GM23248 (cell line): Measurements from ENCODE around the gene OR8D1. TPM values are rescaled to one million over a fixed set of nuclear protein-coding genes. Genes with fewer than 3 reads are reported as not detected.
A peak's percentile ranks its signal among the peaks of the same experiment; 100 is the strongest.

Experiments used
- DNase-seq: peaks from one replicate; pipeline ENCODE4 v3.0.0-alpha.2; 2015
- H2AFZ ChIP-seq: fragments of 200-600 bp; sonication (generic); 2 replicates; pipeline ENCODE4 v1.6.1; 2016; ENCODE audit warnings: antibody characterized with exemption
- H3F3A ChIP-seq: fragments of 200-600 bp; sonication (generic); 2 replicates; pipeline ENCODE4 v1.6.1; 2016; ENCODE audit warnings: mild to moderate bottlenecking, antibody characterized with exemption, mixed run types; ENCODE audit not compliant: insufficient read depth
- H3K27ac ChIP-seq: fragments of 200-600 bp; sonication (generic); 2 replicates; pipeline ENCODE4 v1.5.1; 2016; ENCODE audit warnings: mild to moderate bottlenecking
- H3K27me3 ChIP-seq: fragments of 200-600 bp; sonication (generic); replicated peaks from 2 replicates; pipeline ENCODE4 v1.6.1; 2016; ENCODE audit warnings: mild to moderate bottlenecking; ENCODE audit not compliant: insufficient read depth
- H3K36me3 ChIP-seq: fragments of 200-600 bp; sonication (generic); 2 replicates; pipeline ENCODE4 v1.6.1; 2016; ENCODE audit warnings: low read depth, mild to moderate bottlenecking
- H3K4me1 ChIP-seq: fragments of 200-600 bp; sonication (generic); 2 replicates; pipeline ENCODE4 v1.6.1; 2016; ENCODE audit warnings: mild to moderate bottlenecking; ENCODE audit not compliant: insufficient read depth
- H3K4me2 ChIP-seq: fragments of 200-600 bp; sonication (generic); one replicate; pipeline ENCODE4 v1.6.1; 2016; ENCODE audit warnings: mild to moderate bottlenecking; ENCODE audit not compliant: unreplicated experiment
- H3K4me3 ChIP-seq: fragments of 200-600 bp; sonication (generic); 2 replicates; pipeline ENCODE4 v1.5.1; 2016; ENCODE audit warnings: mild to moderate bottlenecking
- H3K79me2 ChIP-seq: fragments of 200-600 bp; sonication (generic); 2 replicates; pipeline ENCODE4 v1.6.1; 2016; ENCODE audit warnings: mild to moderate bottlenecking; ENCODE audit not compliant: insufficient read depth
- H3K9ac ChIP-seq: fragments of 200-600 bp; sonication (generic); 2 replicates; pipeline ENCODE4 v1.6.1; 2016; ENCODE audit warnings: mild to moderate bottlenecking
- H3K9me2 ChIP-seq: fragments of 200-600 bp; sonication (generic); 2 replicates; pipeline ENCODE4 v1.6.1; 2016; ENCODE audit warnings: mixed run types, mild to moderate bottlenecking, moderate library complexity; ENCODE audit not compliant: insufficient read depth
- H3K9me3 ChIP-seq: fragments of 200-600 bp; sonication (generic); one replicate; pipeline ENCODE4 v1.6.1; 2017; ENCODE audit warnings: low read depth
- H4K20me1 ChIP-seq: fragments of 200-600 bp; sonication (generic); 2 replicates; pipeline ENCODE4 v1.6.0; 2016; ENCODE audit not compliant: insufficient read depth
- EZH2 ChIP-seq: fragments of 200-600 bp; sonication (generic); IDR thresholded peaks from 2 replicates; pipeline ENCODE4 v1.6.1; 2018; ENCODE audit warnings: antibody characterized with exemption, mild to moderate bottlenecking; ENCODE audit not compliant: insufficient read depth, poor library complexity, severe bottlenecking
- EZH2phosphoT487 ChIP-seq: fragments of 200-600 bp; sonication (generic); IDR thresholded peaks from 2 replicates; pipeline ENCODE4 v1.6.1; 2018; ENCODE audit warnings: antibody characterized with exemption, moderate library complexity, mild to moderate bottlenecking, low read depth; ENCODE audit not compliant: insufficient read depth
- WGBS, 2 experiments: methylation state at CpG; one replicate each; pipeline ENCODE4 v1.1.6; 2015 to 2017; ENCODE audit warnings: low lambda C conversion rate in 2 of 2, low coverage in 1 of 2; ENCODE audit errors: missing lambda C conversion rate in 2 of 2; 5-methylcytosine and 5-hydroxymethylcytosine counted together
- in situ Hi-C: fragments of 300-500 bp; cut with MboI; formaldehyde crosslinking; loops from 2 replicates; pipeline ENCODE4 v1.15.0; 2020
- polyA plus RNA-seq: library from polyadenylated mRNA; unstranded; fragments of >200 nt; fragmentation: Nextera tagmentation; extraction: Ambion mirVana; gene quantifications from 2 replicates; pipeline ENCODE4 v1.2.1, GENCODE V29; 2016
- total RNA-seq: library from RNA; depleted of rRNA; stranded (reverse); fragments of >200 nt; shearing (Covaris generic); gene quantifications from 2 replicates; pipeline ENCODE4 v1.2.3, GENCODE V29; 2014

The OR8D1 gene
- total and polyA plus RNA-seq, 2 experiments from 2014 or later = not detected

DNA sequence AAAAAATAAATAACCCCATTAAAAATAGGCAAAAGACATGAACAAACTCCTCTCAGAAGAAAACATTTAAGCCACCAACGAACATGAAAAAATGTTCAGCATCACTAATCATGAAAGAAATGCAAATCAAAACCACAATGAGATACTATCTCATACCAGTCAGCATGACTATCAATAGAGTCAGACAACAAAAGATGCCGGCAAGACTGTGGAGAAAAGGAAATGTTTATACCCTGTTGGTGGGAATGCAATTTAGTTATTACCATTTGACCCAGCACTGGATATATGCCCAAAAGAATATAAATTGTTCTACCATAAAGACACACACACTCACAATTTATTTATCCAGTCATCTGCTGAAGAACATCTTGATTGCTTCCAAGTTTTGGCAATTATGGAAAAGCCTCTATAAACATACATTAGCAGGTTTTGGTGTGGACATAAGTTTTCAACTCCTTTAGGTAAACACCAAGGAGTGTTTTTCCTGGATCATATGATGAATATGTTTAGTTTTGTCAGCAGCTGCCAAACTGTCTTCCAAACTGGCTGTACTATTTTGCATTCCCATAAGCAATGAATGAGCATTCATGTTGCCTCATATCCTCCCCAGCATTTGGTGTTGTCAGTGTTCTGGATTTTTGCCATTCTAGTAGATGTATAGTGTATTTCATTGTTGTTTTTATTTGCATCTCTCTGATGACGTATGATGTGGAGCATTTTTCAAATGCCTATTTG is 28.0 kb downstream of the OR8D1 start:
- WGBS, 2 experiments = 0 to 1% methylated on average over 3 of the region's 3 CpGs
- Histone ChIP-seq H3K27ac (peak overlapping the region; percentile 56), H3K4me3 (no peak overlapping the region), H3K79me2 (no peaks in the 10 kb centered on the region), H2AFZ (no peak overlapping the region), H3K27me3 (peaks cover 11% of the 10 kb centered on the region; the same call in 1 of the 2 replicates), H3K9me3 (no peaks in the 10 kb centered on the region), H3K9me2 (no peaks in the 10 kb centered on the region), H4K20me1 (no peaks in the 10 kb centered on the region), H3K4me1 (peaks cover 14% of the 10 kb centered on the region), H3K36me3 (no peaks in the 10 kb centered on the region), H3K9ac (no peak overlapping the region), H3K4me2 (peak overlapping the region; percentile 50), H3F3A (peaks cover 13% of the 10 kb centered on the region)
- in situ Hi-C loops = no loop called here
- no peak for TF ChIP-seq EZH2
- TF ChIP-seq EZH2phosphoT487 = 0 out of 2 replicates have a peak, but pooled peaks have one; percentile 46
- DNase-seq = peak; percentile 75

DNA sequence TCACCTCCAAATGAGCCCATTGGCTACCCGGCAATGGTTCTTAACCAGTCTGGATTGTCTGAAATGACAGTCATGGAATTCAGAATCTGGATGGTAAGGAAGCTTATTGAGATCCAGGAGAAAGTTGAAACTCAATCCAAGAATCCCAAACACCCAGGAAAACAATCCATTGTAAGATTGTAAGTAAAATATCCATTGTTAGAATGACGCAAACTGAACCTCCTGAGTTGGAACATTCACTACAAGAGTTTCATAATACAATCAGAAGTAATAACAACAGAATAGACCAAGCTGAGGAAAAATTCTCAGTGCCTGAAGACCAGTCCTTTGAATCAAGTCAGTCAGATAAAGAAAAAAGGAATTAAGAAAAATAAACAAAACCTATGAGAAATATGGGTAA is 35.5 kb downstream of the OR8D1 start:
- no peaks in the 10 kb centered on the region for H4K20me1 ChIP-seq
- H3K27me3 ChIP-seq = peaks cover 17% of the 10 kb centered on the region
- 34 to 41% methylated on average over 2 of the region's 2 CpGs for WGBS, 2 experiments
- no peaks in the 10 kb centered on the region for H3K79me2 ChIP-seq
- H3K9me2 ChIP-seq = no peaks in the 10 kb centered on the region
- no peaks in the 10 kb centered on the region for H3F3A ChIP-seq
- no peak overlapping the region for H3K9ac ChIP-seq
- H3K27ac ChIP-seq = no peak overlapping the region
- no peak overlapping the region for H2AFZ ChIP-seq
- no peaks in the 10 kb centered on the region for H3K4me1 ChIP-seq
- no peak overlapping the region for H3K4me2 ChIP-seq
- no peaks in the 10 kb centered on the region for H3K9me3 ChIP-seq
- no peaks in the 10 kb centered on the region for H3K36me3 ChIP-seq
- DNase-seq = no peak
- in situ Hi-C loops = no loop called here
- H3K4me3 ChIP-seq = no peak overlapping the region
- TF ChIP-seq EZH2 (no peak), EZH2phosphoT487 (no peak)

DNA sequence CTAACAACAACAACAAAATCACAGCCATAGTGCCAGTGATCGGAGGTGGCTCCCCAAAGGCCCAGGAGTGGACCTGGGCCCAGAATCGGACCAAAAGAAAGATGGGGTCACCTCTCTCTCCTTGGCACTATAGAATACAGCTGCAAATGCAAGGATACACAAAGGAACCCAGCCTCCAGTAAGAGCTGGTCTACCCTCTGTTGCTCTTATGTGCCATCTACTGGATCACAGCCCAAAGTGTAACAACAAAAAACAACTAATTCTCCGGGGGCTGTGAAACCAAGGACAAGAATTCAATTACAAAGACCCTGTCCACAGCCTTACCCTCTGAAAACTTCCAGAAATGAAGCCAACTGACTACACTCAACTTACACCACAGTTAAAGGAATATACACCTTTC is 35.9 kb downstream of the OR8D1 start:
- Histone ChIP-seq H4K20me1 (no peaks in the 10 kb centered on the region), H3K9me2 (no peaks in the 10 kb centered on the region), H3K27ac (no peak overlapping the region), H3K9ac (no peak overlapping the region), H3K9me3 (no peaks in the 10 kb centered on the region), H3K36me3 (no peaks in the 10 kb centered on the region), H3K4me2 (no peak overlapping the region), H3K27me3 (peaks cover 19% of the 10 kb centered on the region), H3F3A (no peaks in the 10 kb centered on the region), H3K4me1 (no peaks in the 10 kb centered on the region), H2AFZ (no peak overlapping the region), H3K4me3 (no peak overlapping the region), H3K79me2 (no peaks in the 10 kb centered on the region)
- in situ Hi-C loops = no loop called here
- DNase-seq = no peak
- no peak for TF ChIP-seq EZH2phosphoT487
- TF ChIP-seq EZH2 = no peak
- 39 to 43% methylated on average over 3 of the region's 3 CpGs for WGBS, 2 experiments

DNA sequence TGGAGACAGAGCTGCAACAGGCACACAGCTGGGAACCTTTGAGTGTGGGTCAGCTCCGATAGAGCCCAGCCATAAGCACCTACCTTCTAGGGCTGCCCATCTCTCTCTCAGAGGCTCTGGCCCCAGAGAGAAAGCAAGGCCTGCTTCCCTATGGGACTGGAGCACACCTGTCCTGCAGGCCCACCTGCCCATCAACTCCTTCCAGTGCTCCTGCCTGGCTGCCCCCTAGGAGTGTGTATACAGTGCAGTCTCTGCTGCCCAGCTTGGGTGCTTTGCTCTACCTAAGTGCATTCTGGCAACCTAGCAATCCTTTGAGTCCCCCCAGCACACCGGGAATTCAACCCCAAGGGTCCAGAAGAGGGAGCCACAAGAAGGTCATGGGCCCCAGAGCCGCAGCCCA is 36.5 kb downstream of the OR8D1 start:
- no peak overlapping the region for H2AFZ ChIP-seq
- no peaks in the 10 kb centered on the region for H3F3A ChIP-seq
- H3K79me2 ChIP-seq = no peaks in the 10 kb centered on the region
- no peaks in the 10 kb centered on the region for H3K9me2 ChIP-seq
- H3K4me2 ChIP-seq = no peak overlapping the region
- H3K27me3 ChIP-seq = peaks cover 16% of the 10 kb centered on the region
- H3K4me3 ChIP-seq = no peak overlapping the region
- no peaks in the 10 kb centered on the region for H3K9me3 ChIP-seq
- no peak for DNase-seq
- H3K9ac ChIP-seq = no peak overlapping the region
- 72 to 86% methylated on average over 3 of the region's 3 CpGs for WGBS, 2 experiments
- H4K20me1 ChIP-seq = no peaks in the 10 kb centered on the region
- H3K36me3 ChIP-seq = no peaks in the 10 kb centered on the region
- no peak for TF ChIP-seq EZH2phosphoT487
- no peak for TF ChIP-seq EZH2
- H3K27ac ChIP-seq = no peak overlapping the region
- in situ Hi-C loops = no loop called here
- H3K4me1 ChIP-seq = no peaks in the 10 kb centered on the region
